HS-5 (cell line): ENCODE results near the gene SERPING1.

ENCODE experiments used
- DNase-seq: peaks from one replicate; pipeline ENCODE4 v3.0.0-alpha.2; 2012; ENCODE audit warnings: low read depth

SERPING1 gene

GRCh38 chr11:57652662-57653061, 55.2 kb downstream of the SERPING1 start:
- DNase-seq, result no peak

- no peak for DNase-seq
Measured at GRCh38 chr11:57653163-57653562, 55.7 kb downstream of the SERPING1 start.

- DNase-seq, result no peak
Measured at GRCh38 chr11:57656885-57657193, 59.4 kb downstream of the SERPING1 start.

- peak; percentile 97 for DNase-seq
Measured at GRCh38 chr11:57657194-57658022, 59.9 kb downstream of the SERPING1 start, which contains the start of gene CLP1. Gene CLP1 (plus strand): TSS chr11:57657762. CDS start chr11:57659477, 1,715 bp downstream.

GRCh38 chr11:57658023-57658361, 60.5 kb downstream of the SERPING1 start:
- no peak for DNase-seq

- no peak for DNase-seq
Measured at GRCh38 chr11:57659669-57660068, 62.2 kb downstream of the SERPING1 start.

GRCh38 chr11:57662893-57663292, 65.4 kb downstream of the SERPING1 start:
- no peak for DNase-seq

GRCh38 chr11:57663975-57664374, 66.5 kb downstream of the SERPING1 start:
- no peak for DNase-seq
